HG02884 (cell line): ENCODE measurements around the gene TKTL1.

ENCODE experiments used
- ATAC-seq: cut with Tn5 transposase; IDR thresholded peaks from one replicate; pipeline ENCODE4 v1.9.1; 2021; ENCODE audit warnings: mild to moderate bottlenecking, moderate library complexity; ENCODE audit not compliant: unreplicated experiment

TKTL1 gene

DNA sequence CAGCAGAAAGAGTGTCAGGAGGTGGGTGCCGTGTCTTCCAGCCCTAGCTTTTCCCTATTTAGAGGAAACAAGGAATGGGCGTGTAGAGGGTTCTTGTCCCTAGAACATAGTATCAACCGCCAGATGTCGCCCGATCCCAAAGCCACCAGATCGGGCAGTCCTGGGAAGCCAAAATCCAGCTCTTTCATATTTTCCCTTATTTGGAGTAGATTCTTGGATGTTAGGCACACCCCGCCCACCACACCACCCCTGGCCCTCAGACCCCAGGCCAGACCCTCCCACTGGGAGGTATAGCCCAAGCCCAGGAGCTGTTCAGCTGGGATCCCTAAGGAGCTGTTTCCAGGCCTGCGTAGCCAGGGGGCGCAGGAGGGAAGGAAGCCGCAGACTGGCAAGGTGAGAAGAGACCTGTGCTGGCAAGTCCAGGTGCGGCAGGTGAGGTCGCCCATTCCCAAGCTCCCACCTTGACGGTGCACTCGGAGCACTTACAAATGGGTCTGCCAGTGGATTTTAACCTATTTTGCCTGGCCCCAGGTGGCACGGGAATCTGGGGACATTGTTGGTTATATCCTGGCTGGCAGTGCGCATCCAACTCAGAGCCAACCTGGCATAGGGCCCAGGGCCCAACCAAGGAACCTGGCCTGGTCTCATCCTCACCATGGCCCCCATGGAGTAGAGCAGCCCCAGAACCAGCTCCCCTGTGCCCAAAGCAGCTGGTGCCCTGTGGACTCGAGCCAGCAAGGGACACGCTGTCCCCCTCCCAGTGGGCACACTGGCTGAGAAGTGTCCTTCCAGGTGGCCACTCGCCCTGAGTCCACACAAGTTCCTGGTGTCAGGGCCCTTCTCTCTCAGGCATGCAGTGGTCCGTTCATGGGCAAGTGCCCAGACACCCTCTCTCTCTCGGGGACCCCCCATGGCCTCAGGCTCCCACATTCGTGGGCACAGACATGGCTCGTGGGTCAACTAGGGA, 78.0 kb downstream of the TKTL1 start:
- no peak for ATAC-seq

DNA sequence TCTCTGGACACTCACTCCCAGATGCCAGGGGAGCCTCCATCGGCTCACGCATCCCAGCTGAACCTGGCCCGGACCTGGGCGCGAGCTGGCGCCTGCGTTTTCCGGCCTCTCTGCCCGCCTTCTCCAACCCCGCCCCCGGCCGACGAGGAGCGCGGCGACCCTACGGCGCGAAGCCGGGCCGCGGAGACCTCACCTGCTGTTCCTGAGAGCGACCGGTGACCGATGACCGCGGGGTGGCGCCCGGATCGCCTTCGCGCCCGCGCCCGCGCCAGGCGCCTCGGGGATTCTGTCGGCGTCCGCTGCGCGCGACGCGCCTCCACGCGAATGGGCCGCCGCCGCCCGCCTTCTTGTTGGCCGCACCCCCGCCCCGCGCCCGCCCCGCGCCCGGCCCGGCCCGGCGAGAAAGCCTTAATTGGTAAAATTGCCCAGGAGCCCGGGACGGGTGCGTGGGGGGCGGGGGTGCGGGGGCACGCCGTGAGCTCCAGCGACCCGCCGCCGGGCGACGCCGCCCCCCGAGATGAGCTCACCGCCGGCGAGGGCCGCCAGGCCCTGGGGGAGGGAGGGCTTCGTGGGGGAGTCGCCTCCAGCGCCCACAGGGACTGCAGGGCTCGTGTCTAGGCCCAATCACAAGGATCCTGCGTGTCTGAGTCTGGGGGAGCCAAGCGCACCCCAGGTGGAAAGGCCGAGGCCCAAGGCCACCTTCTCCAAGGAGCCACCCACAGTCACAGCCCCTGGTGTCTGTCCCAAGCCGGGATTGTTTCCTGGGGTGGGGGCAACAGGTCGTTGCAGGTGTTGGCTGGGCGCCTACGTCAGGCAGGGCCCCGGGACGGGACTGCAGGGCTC, 78.9 kb downstream of the TKTL1 start, which contains the start of gene FLNA:
Gene FLNA (minus strand): TSS at position 322 of the 843 bp plus-strand sequence. CDS start 3,389 bp downstream, outside the sequence.
- no peak for ATAC-seq

DNA sequence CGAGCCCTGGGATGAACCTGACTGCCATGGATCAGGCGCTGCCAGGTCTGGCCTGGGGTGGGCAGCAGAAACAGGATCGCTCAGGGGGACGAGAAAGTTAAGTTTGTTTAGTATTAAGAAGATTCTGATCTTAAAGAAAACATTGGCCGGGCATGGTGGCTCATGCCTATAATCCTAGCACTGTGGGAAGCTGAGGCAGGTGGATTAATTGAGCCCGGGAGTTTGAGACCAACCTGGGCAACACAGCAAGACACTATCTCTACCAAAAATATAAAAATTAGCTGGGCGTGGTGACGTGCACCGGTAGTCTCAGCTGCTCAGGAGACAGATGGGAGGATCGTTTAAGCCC, 79.5 kb downstream of the TKTL1 start:
- ATAC-seq: no peak

DNA sequence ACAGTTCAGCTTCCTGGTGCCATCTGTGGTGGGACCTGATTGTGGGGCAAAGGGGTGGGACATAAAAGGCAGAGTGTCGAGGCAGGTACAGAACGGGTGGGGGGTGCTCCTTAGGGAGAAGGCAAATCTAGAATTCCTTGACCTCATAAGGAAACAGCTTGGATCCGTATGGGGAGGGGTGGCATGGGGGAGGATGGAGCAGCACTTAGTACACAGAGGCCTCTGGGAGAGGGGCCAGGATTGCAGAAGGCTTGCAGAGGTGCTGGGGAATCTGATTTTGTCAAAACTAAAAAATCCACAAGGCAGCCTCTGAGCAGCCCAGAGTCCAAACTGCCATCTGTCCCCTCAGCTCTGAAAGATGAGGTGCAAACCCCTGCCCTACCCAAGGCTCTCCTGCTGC, 81.2 kb downstream of the TKTL1 start:
- no peak for ATAC-seq

DNA sequence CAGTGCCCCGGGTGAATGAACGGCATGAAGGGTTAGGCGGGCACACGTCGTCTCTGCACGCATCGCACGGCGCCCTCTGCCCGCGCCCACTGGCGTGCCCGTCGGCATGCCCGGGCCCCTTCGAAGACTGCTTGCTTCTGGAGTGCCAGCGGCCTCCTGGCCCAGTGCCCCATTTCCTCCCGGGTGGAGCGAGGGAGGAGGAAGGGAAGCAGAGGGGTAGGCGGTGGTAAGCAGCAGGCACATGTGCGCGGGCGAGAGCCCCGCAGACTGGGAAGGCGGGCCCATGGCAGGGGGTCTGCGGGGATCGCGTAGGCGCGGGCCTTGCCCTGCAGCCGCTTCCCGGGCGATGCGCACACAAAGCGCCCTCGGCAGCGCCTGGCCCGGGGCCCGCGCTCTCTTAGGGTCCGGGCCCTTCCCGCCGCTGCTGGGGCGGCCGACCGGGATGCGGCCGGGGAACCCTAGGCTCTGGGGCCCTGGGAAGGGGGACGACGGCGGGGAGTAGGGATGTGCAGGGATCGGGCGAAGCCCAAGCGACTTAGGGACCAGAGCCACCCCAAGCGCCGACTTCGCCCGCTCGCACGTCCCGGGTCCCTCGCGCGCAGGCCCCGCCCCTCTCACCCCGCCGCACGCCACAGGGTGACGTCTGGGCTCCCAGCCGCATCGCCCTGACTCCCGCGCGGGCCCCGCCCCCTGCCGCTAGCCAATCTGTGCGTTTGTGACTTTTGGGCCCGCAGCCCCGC, 82.6 kb downstream of the TKTL1 start:
- ATAC-seq: peak; percentile 3

GRCh38 chrX:154378799-154379568, 83.4 kb downstream of the TKTL1 start, which contains the start of gene EMD:
Gene EMD, plus strand, starts transcription at chrX:154379295. Its CDS starts 190 bp downstream, at chrX:154379485.
- peak; percentile 74 for ATAC-seq

DNA sequence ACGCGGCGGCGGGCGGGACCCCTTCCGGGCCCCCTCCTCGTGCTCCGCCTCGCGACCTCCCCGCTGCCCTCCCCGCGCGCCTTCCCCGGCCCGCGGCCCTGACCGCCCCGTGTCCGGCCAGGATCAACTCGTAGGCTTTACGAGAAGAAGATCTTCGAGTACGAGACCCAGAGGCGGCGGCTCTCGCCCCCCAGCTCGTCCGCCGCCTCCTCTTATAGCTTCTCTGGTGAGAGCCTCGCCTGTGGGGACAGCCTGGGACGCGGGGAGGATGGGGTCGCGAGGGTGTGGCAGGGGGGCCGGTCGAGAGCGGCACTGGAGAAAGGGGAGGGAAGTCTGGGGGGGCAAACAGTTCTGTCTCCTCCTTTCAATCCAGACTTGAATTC, 84.0 kb downstream of the TKTL1 start:
- ATAC-seq: no peak
